Cerebellar cortex (tissue), 1 donor: ENCODE results near the gene SCFD2.

Source experiments
- DNase-seq: peaks from one replicate; pipeline ENCODE4 v3.0.0-alpha.2; 2015; ENCODE audit warnings: low spot score

Gene SCFD2

DNA sequence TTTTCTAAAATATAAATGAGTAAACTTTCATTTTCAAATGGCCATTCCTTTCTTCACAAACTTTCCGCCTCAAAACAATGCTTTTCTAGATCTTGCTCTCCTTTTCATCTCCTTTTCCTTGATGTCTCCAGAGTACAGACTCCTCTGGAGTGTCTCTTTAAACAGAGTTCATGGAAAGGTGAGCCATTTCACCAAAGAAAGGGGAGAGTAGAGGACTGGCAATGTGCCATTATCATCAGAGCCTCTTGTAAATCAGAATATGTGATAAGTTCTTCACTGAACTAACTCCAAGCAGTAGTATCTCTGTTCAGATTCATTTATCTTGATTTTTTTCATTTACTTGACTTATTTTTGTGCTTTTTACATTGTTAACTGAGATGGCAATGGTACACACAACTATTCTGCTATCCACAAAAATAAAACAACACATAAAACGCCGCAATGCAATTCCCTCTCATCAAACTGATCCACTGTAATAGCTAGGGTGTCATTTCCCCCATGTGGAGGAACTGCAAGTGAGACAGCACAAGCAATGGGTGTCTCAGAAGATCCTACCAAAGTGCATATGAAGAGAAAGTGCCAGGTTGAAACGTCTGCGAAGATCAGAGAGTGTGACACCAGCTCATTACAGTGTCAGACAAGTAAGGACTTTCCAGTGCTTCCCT, 378.3 kb downstream of the SCFD2 start:
- DNase-seq = no peak

GRCh38 chr4:52984462-52984881, 381.4 kb downstream of the SCFD2 start:
- no peak for DNase-seq

DNA sequence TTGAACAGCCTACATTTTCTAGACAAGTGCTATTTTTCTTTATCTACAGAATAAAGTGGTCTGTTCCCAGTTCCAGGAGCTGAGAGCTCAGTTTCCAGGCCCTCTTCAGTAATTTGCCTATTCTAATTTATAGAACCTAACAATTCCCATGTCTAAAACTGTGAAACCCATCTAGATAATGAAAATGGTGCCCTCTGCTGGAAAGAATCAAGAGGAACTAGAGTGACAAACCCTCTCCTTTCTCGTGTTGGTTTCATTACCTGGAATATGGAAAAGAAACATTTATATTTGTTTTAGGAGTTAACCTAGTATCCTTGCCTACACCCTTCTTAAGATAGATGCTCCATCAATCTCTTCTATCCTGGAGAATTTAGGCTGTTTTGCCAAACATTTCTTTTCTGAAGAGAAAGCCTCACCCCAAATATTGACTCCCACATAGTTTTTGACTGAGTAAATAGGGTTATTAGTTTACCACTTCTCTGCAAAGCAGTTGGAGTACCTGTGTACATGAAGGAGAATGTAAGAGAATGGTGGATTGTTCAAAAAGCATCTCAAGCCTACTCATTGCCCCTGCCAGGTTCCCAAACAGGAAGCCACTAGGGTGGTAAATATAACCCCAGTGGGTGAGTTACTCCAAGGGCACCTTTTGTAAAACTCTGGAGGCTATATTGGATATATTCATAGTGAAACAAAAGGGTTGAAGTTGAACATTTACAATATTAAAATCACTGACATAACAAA, 382.1 kb downstream of the SCFD2 start:
- DNase-seq = peak; percentile 85

GRCh38 chr4:52982946-52983340, 382.9 kb downstream of the SCFD2 start:
- no peak for DNase-seq

GRCh38 chr4:52982255-52982945, 383.5 kb downstream of the SCFD2 start:
- DNase-seq = peak; percentile 89

GRCh38 chr4:52979821-52980590, 385.9 kb downstream of the SCFD2 start:
- no peak for DNase-seq

- no peak for DNase-seq
Measured at GRCh38 chr4:52979020-52979419, 386.8 kb downstream of the SCFD2 start.

GRCh38 chr4:52977252-52977651, 388.6 kb downstream of the SCFD2 start:
- DNase-seq = no peak

GRCh38 chr4:52976523-52977230, 389.2 kb downstream of the SCFD2 start:
- DNase-seq = no peak

DNA sequence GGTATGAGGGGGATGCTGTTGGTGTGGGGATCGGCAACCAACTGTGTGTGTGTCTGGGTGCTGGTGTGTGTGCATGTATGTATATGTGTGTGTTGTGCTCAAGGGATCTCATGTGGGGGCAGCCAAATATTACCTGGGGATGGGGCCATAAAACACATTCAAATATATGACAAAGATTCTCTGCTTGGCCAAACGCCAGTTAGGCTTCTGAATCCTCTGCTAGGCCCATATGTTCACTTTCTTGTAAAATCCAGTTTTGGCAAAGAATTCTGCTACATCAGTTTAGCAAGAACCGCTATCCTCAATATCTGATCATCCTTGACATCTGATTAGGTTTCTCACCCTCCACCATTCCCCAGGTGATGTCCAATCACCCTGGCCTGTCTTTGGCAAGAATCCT, 397.2 kb downstream of the SCFD2 start:
- DNase-seq = peak; percentile 53

DNA sequence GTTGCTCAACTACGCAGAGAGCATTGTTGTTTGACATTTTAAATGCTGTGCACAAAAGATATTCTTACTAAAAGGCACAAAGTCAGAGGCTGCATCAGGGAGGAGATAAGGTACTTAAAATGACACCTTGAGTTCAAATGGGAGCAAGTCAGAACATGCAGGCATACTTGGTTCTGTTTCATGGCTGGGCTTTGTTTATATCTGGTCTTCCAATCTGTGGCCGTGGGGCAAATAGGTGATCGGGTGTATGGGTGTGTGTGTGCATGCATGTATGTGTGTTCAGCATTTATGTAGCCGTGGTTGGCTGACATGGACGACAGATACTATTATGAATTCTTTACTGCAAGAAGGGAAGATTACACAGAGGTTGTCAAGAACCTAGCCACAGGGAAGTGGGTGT, 397.6 kb downstream of the SCFD2 start:
- no peak for DNase-seq

GRCh38 chr4:52966781-52967180, 399.1 kb downstream of the SCFD2 start:
- DNase-seq = no peak

DNA sequence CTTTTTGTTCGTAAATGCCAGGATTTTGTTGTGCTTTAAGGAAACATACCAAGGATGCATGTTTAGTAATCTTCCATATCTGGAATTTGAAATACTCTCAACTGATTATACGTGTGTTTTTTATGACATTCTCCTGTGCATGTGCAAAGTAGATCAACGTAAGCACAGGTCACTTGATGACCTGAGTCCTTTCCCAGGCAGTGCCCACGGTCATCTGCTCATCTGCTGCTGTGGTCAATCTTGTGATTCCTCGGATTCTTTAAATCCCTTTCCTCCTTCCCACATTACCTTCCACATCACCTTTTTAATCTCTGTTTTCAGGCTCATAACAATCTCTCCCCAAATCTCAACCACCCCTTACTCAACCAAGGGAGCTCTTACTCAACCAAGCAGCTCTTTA, 399.7 kb downstream of the SCFD2 start:
- DNase-seq = no peak

GRCh38 chr4:52964561-52965101, 401.2 kb downstream of the SCFD2 start:
- DNase-seq = no peak

DNA sequence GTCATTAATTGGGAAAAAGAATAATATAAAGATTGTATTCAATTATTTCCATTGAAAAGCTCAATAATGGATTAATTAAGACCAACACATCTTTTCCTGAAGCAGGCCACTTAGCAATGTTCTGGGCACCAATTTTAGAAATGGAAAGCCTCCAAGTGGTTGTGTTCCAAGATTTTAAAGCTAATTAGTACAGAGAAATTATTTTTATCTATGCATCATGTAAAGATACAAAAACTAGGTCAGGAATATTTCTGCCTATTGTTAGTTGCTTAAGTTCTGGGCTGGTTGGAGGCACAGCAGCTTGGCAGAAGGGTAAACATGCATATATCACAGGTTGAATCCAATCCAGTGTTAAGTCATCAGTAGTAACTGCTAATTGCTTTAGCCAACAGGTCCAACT, 401.9 kb downstream of the SCFD2 start:
- DNase-seq = peak; percentile 78

DNA sequence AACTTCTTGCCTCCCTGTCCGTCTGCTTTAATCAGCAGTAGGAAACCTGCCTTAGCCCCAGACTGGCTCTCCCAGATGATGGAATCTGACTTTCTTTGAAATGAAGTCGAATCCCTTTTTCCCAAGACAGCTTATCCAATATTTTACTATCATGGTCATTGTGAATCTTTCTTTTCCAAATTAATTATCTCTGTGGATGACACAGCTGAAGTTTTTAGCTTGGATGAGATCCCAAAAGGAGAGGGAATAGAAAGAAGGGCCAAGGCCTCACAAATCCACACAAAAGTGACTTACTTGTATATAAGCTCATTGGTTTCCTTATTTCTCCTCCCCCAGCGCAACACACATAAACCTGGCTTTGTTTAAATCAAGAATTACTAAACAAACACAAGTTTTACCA, 403.1 kb downstream of the SCFD2 start:
- DNase-seq = no peak

GRCh38 chr4:52961666-52962412, 404.0 kb downstream of the SCFD2 start:
- peak; percentile 50 for DNase-seq

DNA sequence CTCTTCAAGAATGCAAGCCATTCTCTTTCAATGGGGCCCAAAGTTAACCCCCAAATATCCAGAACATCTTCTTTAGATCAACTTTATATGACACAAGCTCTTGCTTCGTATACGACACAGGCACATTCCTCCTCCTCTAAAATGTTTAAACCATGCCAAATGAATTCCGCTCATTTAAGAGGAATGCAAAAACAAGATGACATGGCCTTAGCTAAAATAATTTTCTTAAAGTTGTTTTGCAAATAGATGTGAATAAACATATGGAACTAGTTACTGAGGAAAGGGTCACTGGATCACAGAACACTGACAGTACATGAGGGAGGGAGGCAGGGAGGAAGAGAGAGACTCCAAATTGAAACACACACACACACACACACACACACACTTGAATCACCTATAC, 406.3 kb downstream of the SCFD2 start:
- no peak for DNase-seq

DNA sequence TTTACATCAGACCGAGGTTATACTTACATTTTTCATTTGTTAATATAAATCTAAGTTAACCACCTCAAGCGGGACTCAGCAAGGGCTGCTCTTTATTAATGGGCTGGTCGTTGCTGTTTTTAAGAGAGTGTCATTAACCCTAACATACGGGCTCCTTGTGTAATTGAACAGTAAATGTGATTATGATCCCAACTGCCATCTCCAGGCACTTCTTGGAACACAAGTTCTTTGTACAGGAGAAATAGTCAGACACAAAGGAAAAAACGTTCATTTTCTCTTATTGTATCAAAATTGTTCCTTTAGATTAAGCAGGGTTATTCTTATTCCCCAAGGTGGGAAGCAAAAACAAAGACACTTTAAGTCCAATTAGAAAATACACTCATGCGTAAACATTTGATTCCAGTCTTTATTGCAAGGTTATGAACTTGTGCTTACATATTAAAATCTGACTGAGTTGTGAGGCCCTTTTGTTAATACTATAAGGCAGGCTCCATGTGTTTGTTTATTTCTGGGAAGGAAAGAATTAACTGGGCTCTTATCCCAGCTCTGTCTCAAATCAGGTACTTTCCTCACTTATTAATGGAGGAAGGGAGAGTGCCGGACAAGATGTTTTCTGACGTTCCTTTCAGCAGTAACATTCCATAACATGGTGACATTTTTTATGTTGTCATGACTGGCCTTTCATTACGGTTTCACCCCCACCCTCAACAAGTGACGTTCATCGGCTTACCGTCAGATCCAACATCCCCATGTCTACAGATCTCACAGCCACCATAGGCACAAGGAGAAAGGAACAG, 407.8 kb downstream of the SCFD2 start:
- no peak for DNase-seq

DNA sequence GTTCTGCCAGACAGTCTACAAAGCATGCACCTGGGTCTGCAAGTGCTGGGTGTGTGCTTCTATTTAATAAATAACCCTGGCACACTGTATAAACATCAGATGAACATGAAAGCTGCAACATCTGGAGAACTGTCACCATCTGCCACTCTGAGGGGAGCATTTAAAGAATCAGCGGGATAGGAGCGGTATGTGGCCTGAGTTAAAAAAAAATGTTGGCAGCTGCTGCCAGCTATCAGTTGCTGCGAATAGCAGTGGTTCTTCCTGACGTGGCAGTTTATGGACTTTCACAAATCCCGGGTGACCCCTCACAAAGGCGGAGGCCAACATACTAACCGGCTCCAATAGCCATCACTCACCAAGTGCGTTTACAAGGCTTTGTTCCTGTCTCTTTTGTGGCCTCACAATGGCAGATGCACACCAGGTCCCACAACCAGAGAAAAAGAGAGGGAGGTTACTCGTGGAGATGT, 408.6 kb downstream of the SCFD2 start:
- DNase-seq = no peak
